Fibroblast of lung (primary cell): ENCODE data around the gene SALL3. TPM values are rescaled to one million over a fixed set of nuclear protein-coding genes. Genes with fewer than 3 reads are reported as not detected.

Experiments
- DNase-seq, 2 donors: peaks; one replicate each; pipeline versions ENCODE4 v3.0.0 to v3.0.0-alpha.2; 2010; ENCODE audit warnings: low read depth in 2 of 2
- H2AFZ ChIP-seq: 2 replicates; pipeline ENCODE4 v1.5.1; 2012; ENCODE audit warnings: low read length, control low read depth, inconsistent platforms
- H3K27ac ChIP-seq: 2 replicates; pipeline ENCODE4 v1.5.1; 2011; ENCODE audit warnings: low read length, control low read depth; ENCODE audit not compliant: insufficient read depth
- H3K27me3 ChIP-seq: 2 replicates; pipeline ENCODE4 v1.5.1; 2011; ENCODE audit warnings: mild to moderate bottlenecking, low read length; ENCODE audit not compliant: control insufficient read depth, insufficient read depth
- H3K36me3 ChIP-seq: 2 replicates; pipeline ENCODE4 v1.5.1; 2011; ENCODE audit warnings: low read length; ENCODE audit not compliant: control insufficient read depth, insufficient read depth
- H3K4me1 ChIP-seq: 2 replicates; pipeline ENCODE4 v1.5.1; 2011; ENCODE audit warnings: low read length; ENCODE audit not compliant: control insufficient read depth, insufficient read depth; ENCODE audit errors: extremely low read depth
- H3K4me2 ChIP-seq: 2 replicates; pipeline ENCODE4 v1.5.1; 2011; ENCODE audit warnings: low read length, control low read depth; ENCODE audit not compliant: insufficient read depth; ENCODE audit errors: extremely low read depth
- H3K4me3 ChIP-seq, 4 experiments: fragments of 200-600 bp in 1 of 4; sonication (generic) in 1 of 4; replicated peaks in 1 of 4; 2 replicates each; pipeline ENCODE4 v1.5.1; 2011 to 2016; ENCODE audit warnings: low read length in 4 of 4, low read depth in 3 of 4, mild to moderate bottlenecking in 3 of 4, control low read depth in 2 of 4, inconsistent platforms in 1 of 4, mixed read lengths in 1 of 4; ENCODE audit not compliant: insufficient read depth in 1 of 4; ENCODE audit errors: control extremely low read depth in 1 of 4
- H3K79me2 ChIP-seq: 2 replicates; pipeline ENCODE4 v1.5.1; 2012; ENCODE audit warnings: mild to moderate bottlenecking, low read length, inconsistent platforms; ENCODE audit not compliant: control insufficient read depth, insufficient read depth
- H3K9ac ChIP-seq: 2 replicates; pipeline ENCODE4 v1.5.1; 2011; ENCODE audit warnings: mild to moderate bottlenecking, low read length, control low read depth; ENCODE audit not compliant: insufficient read depth
- H3K9me3 ChIP-seq: 2 replicates; pipeline ENCODE4 v1.5.1; 2012; ENCODE audit warnings: low read depth, low read length; ENCODE audit not compliant: control insufficient read depth, insufficient read depth
- H4K20me1 ChIP-seq: 2 replicates; pipeline ENCODE4 v1.5.1; 2011; ENCODE audit warnings: low read length; ENCODE audit not compliant: control insufficient read depth, insufficient read depth; ENCODE audit errors: extremely low read depth
- EZH2 ChIP-seq: IDR thresholded peaks from 2 replicates; pipeline ENCODE4 v1.5.1; 2012; ENCODE audit warnings: low read length, control low read depth, mild to moderate bottlenecking; ENCODE audit errors: missing control alignments
- polyA plus RNA-seq, 2 donors: library from polyadenylated mRNA; depleted of rRNA in 1 of 2; stranded (reverse) in 1 of 2; unstranded in 1 of 2; fragments of >200 nt; gene quantifications; 2 replicates each; pipeline ENCODE4 v1.2.1, GENCODE V29; 2011 to 2012; ENCODE audit warnings: missing spikeins in 1 of 2
- total RNA-seq: library from RNA; depleted of rRNA; stranded (reverse); fragments of >200 nt; gene quantifications from 2 replicates; pipeline ENCODE4 v1.2.1, GENCODE V29; 2014
- TF ChIP-seq, protein P1 (sequence below), 2 donors: IDR thresholded peaks in 1 of 2; conservative IDR thresholded peaks in 1 of 2; 1 replicate in 1 of 2; 2 replicates in 1 of 2; pipeline ENCODE4 v1.5.1; 2011 to 2012; ENCODE audit warnings: low read length in 2 of 2, control low read depth in 1 of 2, inconsistent platforms in 1 of 2, low read depth in 1 of 2, mild to moderate bottlenecking in 1 of 2

The SALL3 gene
- total and polyA plus RNA-seq, 2 donors (not counting 1 experiment from before 2014, with no cell fraction given) = not detected

DNA sequence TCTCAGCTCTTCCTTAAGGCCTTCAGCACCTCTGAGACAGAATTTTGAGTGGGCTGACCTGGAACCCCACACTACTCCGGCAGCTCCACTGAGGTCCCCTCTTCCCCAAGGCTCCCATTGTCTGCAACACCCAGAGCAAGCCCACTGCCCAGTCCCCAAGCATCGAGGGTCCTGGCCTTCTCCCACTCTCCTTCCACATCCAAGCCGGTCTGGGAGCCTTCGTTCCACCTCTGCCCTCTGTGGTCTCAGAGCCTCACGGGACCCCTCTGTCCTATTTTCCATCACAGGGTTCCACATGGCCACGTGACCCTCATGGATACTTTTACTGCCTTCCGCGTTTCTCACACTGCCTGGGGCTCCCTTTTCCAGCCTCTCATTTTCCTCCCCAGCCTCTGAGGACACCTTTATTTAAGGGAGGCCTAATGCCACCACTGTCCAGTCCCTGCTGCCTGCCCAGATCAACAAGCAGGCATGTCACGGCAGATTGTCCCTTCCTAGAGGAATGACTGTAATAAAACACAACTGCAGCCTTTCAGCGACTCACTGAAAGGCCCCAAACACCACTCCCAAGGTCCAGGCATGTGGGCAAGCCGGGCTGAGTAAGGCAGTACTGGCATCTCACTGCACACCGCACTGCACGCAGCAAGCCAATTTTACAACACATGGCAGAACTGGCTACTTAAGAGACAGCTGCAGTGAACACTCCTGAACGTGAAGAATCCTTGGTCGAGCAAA, 7.9 kb upstream of the SALL3 start:
- no peak overlapping the region for H2AFZ ChIP-seq
- no peak overlapping the region for H3K4me3 ChIP-seq
- no peaks in the 10 kb centered on the region for H3K36me3 ChIP-seq
- no peak for DNase-seq
- peaks cover 6% of the 10 kb centered on the region for H3K27me3 ChIP-seq
- H4K20me1 ChIP-seq = no peaks in the 10 kb centered on the region
- H3K4me1 ChIP-seq = no peaks in the 10 kb centered on the region
- H3K4me2 ChIP-seq = no peak overlapping the region
- no peak overlapping the region for H3K27ac ChIP-seq
- H3K9ac ChIP-seq = no peak overlapping the region
- H3K9me3 ChIP-seq = no peaks in the 10 kb centered on the region
- no peak for TF ChIP-seq EZH2
- TF ChIP-seq, protein P1, sequence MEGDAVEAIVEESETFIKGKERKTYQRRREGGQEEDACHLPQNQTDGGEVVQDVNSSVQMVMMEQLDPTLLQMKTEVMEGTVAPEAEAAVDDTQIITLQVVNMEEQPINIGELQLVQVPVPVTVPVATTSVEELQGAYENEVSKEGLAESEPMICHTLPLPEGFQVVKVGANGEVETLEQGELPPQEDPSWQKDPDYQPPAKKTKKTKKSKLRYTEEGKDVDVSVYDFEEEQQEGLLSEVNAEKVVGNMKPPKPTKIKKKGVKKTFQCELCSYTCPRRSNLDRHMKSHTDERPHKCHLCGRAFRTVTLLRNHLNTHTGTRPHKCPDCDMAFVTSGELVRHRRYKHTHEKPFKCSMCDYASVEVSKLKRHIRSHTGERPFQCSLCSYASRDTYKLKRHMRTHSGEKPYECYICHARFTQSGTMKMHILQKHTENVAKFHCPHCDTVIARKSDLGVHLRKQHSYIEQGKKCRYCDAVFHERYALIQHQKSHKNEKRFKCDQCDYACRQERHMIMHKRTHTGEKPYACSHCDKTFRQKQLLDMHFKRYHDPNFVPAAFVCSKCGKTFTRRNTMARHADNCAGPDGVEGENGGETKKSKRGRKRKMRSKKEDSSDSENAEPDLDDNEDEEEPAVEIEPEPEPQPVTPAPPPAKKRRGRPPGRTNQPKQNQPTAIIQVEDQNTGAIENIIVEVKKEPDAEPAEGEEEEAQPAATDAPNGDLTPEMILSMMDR (conservative IDR thresholded peaks at IDR 0.05 in 1 of 2, IDR thresholded peaks at IDR 0.05 in 1 of 2; ENCODE audit: low read depth in 1 of 2, low read length in 2 of 2) = no peak
- no peaks in the 10 kb centered on the region for H3K79me2 ChIP-seq

DNA sequence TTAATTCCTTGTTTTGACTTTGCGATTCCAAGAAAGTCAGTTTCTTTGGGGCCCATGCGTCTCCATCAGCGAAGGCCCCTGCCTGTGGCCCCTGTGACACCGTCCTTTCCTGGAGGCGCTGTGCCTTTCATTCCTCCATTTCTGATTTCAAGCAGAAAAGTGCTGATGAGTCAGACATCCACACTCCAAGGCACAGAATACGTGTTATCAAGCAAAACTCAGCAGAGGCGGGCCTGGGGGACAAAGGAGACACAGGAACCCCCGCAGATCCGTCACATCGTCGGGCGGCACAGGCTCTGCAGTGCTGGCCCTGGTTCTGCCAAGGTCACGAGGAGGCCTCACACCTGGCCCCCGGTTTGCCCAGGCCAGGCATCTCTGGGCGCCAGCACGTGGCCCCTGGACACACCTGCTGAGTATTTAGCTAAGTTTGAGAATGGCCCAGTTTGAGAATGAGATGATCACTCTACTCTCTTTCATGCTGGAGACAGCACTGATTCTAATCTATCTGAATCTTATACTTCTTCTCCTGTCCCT, 7.2 kb upstream of the SALL3 start:
- H3K4me1 ChIP-seq = no peaks in the 10 kb centered on the region
- H3K27me3 ChIP-seq = peaks cover 14% of the 10 kb centered on the region
- H4K20me1 ChIP-seq = no peaks in the 10 kb centered on the region
- no peak overlapping the region for H2AFZ ChIP-seq
- no peak overlapping the region for H3K9ac ChIP-seq
- TF ChIP-seq, protein P1 (conservative IDR thresholded peaks at IDR 0.05 in 1 of 2, IDR thresholded peaks at IDR 0.05 in 1 of 2; ENCODE audit: low read depth in 1 of 2, low read length in 2 of 2) = no peak
- TF ChIP-seq EZH2 = no peak
- DNase-seq = no peak
- no peak overlapping the region for H3K27ac ChIP-seq
- H3K79me2 ChIP-seq = no peaks in the 10 kb centered on the region
- H3K9me3 ChIP-seq = no peaks in the 10 kb centered on the region
- H3K4me2 ChIP-seq = no peak overlapping the region
- no peaks in the 10 kb centered on the region for H3K36me3 ChIP-seq
- no peak overlapping the region for H3K4me3 ChIP-seq

DNA sequence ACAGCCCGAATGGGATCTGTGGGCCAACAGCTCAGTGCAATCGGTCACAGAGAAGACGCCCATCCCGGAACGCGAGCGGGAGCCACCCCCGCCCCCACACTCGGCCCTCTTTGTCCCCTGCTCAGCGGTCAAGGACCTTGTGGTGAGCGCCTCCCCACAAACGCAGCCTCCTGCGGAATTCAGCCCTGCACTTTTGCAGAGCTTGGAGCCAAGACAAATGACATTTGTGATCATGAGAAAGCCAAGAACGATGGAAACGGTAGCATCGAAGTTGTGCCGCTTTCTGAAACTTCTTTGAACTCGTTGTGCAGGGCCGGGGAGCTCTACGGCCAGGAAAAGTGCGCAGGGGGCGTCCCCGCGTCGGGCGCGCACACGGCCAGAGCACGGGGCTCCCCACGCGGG, 6.7 kb upstream of the SALL3 start:
- H3K4me3 ChIP-seq = no peak overlapping the region
- H3K79me2 ChIP-seq = no peaks in the 10 kb centered on the region
- DNase-seq = no peak
- TF ChIP-seq, protein P1 (conservative IDR thresholded peaks at IDR 0.05 in 1 of 2, IDR thresholded peaks at IDR 0.05 in 1 of 2; ENCODE audit: low read depth in 1 of 2, low read length in 2 of 2) = no peak
- no peak for TF ChIP-seq EZH2
- H3K4me2 ChIP-seq = no peak overlapping the region
- H3K27me3 ChIP-seq = peaks cover 14% of the 10 kb centered on the region
- H3K9me3 ChIP-seq = no peaks in the 10 kb centered on the region
- H2AFZ ChIP-seq = no peak overlapping the region
- no peak overlapping the region for H3K9ac ChIP-seq
- no peaks in the 10 kb centered on the region for H4K20me1 ChIP-seq
- no peaks in the 10 kb centered on the region for H3K4me1 ChIP-seq
- no peaks in the 10 kb centered on the region for H3K36me3 ChIP-seq
- no peak overlapping the region for H3K27ac ChIP-seq
